ENCODE data around the gene SLC6A15.

The SLC6A15 gene

DNA sequence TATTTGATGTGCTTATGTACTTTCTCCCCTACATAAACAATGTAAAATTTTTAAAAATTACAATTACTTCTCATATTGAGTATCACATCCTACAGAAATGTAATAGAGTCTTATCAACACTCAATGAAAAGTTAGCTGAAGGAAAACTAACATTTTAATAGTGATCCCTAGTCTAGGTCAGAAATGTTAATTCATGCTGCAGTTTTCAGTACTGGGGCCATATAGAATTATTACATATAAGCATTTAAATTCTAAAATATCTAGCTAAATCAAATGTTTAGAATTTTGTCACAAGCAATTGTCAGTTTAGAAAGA lies 37.8 kb downstream of the SLC6A15 start:
- no peak for DNase-seq (ENCODE audit: low spot score)

DNA sequence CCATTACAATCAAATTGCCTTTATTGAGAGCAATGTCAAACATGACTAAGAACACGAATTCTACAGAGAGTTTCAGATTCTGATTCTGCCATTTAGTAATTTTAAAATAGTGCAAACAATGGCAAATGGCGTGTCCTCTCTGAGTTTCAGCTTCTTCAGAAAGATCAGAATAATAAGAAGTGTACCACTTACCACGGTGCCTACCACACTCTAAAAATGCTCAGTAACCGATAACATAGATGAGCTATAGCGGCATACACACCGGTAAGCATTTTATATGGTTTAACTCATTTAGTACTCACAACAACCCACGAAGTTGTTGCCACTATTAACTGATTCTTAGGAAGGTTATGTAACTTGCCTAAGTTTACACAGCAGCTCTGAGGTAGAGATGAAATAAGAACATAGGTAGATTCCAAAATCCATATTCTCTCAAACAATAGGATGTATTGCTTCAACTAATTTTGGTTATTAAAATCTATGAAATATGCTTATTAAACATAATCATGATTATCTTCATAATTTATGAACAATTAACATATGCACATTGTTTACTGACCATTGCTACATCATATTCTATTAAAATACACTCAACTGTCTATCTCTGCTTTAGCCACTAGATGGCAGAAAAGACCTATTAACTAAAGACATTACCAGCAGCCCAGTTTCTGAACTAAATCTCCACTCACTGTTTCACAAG lies 38.3 kb downstream of the SLC6A15 start:
- DNase-seq (ENCODE audit: low spot score) = peak; percentile 3

DNA sequence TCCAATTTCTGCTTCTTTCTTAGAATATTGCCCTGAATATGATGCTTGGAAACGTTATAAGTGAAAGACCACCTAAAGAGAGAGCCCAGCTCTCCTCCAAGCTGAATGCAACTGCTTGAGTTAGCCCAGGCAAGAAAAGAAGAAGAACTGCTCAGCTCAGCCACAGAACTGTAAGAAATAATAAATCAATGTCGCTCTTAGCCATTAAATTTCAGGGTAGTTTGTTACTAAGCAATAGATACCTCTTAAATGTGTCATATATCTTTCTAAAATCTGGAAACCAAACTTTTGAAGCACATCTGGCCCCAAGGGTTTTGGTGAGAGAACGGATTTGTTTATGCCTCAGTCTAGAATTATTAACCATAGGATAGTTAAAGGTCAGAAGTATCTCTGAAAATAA lies 50.4 kb downstream of the SLC6A15 start:
- no peak for DNase-seq (ENCODE audit: low spot score)

DNA sequence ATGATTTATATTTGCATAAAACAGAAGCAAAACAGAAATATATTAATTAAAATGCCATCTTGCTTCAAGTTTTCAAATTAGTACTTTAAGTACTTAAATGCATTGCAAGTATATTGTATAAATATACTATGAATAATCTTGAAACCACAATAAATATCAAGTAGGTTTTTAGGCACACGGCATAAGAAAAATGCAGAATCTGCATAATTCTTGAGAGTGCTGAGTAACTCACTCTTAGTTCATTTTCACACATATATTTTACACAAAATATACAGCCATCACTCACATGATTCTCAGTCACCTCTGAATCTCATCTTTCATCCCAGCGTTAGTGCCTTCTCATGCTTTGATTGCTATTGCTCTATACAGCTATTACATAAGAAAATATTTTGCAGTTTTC lies 51.9 kb downstream of the SLC6A15 start:
- DNase-seq (ENCODE audit: low spot score) = no peak

DNA sequence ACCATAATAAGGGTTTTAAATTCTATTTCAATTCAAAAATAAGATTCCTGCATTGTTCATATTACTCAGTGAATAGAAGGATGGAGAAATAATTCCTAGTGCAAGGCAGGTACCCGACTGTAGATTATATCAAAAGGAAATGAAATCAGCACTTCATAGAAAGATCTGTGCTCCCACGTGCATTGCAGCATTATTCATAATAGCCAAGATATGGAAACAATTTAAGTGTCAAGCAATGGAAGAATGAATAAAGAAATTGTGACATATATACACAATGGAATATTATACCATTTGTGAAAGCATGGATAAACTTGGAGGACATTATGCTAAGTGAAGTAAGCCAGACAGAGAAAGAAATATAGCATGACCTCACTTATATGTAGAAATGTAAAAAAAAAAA lies 53.8 kb downstream of the SLC6A15 start:
- no peak for DNase-seq (ENCODE audit: low spot score)

DNA sequence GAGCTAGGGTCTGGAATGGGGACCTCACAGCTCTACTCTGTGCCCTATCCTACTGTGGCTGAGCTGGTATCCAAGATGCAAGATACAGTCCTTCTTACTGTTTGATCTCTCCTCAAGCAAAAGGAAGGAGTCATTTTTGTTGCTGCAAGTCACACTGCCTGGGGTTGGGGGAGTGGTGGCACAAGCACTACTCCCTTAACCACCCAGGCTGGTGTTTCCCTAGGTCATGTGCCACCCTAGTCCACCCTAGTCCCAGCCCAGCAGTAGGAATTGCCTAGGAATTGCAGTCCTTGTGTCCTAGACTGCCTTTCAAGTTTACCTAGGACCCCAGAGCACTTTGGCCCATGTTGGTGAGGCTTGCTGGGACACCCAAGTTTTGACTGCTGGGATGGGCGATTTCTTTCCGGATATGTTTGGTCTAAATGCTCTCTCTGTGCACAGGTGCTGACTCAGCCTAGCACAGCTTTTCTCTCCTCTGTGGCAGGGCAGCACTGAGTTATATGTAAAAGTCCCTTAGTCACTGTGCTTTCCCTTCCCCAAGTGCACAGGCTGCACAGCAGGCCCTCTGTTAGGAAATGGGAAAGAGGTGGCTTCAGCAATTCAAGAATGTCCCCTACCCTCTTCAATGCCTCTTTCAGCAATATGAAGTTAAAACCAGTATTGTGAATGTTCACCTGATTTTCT lies 54.9 kb downstream of the SLC6A15 start:
- DNase-seq (ENCODE audit: low spot score) = no peak

DNA sequence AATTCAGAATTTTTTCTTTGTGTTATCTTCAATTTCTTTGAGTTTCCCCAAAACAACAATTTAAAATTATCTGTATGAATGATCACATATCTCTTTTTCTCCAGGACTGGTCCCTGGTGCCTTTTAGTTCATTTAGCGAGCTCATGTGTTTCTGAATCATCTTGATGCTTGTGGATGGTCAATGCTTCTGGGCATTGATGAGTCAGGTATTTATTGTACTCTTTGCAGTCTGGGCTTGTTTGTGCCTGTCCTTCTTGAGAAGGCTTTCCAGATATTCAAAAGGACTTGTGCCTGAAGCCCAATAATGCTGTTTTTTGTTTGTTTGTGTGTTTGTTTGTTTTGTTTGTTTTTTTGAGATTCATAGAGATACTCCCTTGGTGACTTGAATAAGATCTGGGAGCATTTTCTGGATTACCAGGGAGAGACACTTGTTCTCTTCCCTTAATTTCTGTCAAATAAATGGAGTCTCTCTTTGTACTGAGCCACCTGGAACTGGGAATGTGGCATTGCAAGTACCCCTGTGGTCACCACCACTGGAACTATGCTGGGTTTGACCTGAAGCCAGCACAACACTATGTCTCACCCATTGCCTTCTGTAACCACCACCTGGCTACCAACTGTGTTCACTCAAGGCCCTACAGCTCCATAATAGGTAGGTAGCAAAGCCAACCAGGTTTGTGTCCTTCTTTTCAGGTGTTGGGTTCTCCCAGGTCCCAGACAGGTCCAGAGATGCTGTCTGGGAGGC lies 56.3 kb downstream of the SLC6A15 start:
- DNase-seq (ENCODE audit: low spot score) = no peak

DNA sequence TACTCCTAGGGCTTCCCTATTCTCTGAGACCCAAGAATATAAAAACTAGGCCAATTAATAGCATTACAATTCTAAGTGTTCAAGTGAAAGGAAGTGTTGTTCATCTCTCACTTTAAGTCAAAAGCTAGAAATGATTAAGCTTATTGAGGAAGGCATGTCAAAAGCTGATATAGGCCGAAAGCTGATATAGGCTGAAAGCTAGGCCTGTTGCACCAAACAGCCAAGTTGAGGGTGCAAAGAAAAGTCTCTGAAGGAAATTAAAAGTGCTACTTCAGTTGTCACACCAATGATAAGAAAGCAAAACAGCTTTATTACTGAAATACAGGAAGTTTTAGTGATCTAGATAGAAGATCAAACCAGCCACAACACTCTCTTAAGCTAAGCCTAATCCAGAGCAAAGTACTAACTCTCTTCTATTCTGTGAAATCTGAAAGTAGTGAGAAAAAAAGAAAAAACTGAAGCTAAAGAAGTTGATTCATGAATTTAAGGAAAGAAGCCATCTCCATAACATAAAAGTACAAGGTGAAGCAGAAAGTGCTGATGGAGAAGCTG lies 68.9 kb downstream of the SLC6A15 start:
- DNase-seq (ENCODE audit: low spot score) = no peak

DNA sequence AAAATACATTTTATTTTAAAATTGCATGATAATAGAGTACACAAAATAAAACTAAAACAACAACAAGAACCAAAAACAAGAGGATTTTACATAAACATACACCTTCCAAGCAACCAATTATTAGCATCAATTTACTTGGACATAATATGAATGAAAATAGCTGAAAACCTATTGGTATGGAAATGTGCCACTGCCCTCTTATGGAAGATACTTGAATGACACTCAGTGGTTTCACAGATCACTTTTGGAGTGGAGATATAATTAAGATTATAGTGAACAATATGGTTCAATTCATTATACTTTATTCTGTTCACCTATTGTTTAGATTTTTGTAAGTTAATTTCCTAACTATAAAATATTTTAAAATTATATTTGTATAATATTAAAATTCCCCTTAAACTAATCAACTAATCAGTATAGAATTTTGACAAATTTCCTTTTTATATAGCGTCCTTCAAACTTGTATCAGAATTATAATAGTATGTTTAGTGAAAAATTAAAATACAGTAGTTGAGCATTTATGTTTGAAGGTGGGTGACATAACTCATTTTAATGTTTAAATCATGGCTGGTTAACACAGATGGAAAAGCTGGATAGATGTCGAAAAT lies 70.1 kb downstream of the SLC6A15 start:
- DNase-seq (ENCODE audit: low spot score) = no peak

DNA sequence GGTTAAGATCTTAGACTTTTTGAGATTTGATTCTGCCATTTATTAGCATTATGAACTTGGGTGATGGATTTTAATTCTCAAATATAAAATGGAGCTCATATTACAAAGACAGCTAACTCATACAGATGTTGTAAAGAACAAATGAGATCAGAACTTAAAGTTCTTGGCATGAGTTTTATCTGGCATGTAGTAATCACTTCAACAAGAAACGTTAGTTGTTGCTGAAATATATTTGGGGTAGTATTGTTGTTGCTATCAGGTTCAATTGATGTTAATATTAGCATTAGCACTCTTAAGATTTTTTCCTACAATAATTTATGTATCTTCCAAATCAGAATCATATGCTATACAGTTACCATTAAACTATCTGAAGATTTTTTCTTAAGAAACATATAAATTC lies 71.0 kb downstream of the SLC6A15 start:
- DNase-seq (ENCODE audit: low spot score) = no peak

DNA sequence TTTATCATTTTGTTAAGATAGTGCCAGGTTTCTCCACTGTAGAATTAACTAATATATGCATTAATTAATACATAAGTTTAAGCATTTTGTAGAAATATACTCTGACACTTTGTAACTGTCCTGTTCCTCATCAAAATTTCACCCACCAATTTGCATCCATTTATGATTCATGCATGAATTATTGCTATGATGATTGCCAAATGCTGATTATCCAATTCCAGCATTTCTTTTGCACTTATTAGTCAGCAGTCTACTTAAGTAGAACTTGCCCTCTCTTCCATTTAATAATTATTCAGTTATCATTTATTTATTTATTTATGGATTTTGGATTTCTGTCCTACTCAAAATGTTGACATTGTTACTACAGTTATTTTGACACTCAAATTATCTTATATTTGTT lies 72.2 kb downstream of the SLC6A15 start:
- DNase-seq (ENCODE audit: low spot score) = no peak

DNA sequence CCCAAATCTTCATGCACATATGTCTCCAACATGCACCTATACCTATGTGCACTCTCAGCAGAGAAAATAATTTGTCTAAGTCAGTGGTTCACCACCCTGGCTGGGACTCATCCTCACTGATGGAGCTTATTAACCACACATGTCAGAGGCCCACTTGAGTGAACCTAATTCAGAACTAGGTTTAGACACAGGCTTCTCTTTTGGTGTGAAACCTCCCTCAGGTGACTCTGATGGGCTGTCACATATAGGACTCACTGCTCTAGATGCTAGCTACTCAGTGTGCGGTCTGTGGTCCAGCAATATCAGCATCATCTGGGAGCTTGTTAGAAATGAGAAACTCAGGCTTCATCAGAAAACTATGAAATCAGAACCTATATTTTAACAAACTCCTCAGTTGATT lies 85.7 kb downstream of the SLC6A15 start:
- DNase-seq (ENCODE audit: low spot score) = no peak

DNA sequence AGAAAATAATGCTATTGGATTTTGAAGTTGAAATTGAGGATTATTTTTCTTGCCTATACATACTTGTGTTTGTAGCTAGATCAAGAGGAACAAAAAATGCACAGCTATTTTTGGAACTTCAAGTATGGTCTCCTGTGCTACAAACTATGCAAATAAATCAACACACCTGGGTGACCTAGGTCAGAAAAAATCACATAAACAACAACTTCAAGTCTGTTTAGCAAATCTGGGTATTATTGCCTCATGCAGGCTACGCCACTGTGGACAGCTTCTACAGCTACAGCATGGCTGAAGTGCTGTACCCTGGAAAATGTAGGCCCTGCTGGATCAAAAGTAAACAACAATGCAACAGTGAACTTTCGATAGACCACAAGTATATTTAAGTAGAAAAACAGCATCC lies 87.5 kb downstream of the SLC6A15 start:
- DNase-seq (ENCODE audit: low spot score) = no peak

DNA sequence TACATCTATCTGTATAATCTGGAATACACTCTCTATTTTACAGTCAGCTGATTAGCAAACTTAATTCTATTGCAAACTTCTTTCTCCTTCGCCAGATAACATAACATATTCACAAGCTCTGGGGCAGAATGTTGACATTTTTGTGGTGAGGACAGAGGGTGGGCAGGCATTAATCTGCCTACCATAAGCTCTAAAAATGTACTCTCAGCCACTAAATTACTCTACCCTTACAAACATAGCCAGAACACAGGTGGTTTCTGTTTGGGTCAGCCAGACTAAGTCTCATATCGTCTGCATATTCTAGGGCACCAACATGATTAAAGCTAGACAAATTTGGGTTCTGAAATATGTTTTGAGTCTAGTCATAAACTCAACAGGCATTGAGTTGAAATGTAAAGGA lies 90.1 kb downstream of the SLC6A15 start:
- no peak for DNase-seq (ENCODE audit: low spot score)

DNA sequence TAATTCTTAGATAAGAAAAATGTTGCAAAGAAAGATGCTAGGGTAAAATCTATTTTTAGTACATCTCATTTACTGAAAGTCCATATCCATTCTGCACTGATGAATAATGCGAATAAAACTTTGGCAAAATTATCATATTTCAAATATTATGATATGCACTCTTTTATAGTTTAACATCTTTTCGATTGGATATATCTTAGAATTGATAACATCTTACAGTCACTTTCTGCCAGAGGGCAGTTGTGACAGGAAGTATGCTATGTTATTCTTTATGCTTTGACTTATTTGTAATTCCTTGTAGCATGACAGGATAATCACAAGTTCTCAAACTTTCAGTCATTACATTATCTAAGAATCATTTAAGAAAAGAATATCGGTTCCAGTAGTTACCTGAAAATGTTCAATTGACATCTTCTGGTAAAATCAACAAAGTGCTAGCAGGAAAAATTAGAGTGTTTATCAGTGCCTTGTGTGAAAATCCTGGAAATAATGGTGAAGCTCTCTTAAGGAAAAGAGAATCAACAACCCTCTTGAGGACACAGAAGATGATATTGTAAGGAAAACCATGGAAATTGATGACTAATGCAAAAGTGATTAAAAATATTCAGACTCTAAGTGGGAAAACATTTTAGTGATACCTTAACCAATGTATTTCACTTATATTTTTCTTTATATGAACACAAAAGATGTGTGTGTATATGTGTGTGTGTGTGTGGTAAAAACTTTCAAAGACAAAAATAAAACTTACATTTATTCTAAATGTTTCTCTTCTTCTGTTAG lies 95.5 kb downstream of the SLC6A15 start:
- no peak for DNase-seq (ENCODE audit: low spot score)

DNA sequence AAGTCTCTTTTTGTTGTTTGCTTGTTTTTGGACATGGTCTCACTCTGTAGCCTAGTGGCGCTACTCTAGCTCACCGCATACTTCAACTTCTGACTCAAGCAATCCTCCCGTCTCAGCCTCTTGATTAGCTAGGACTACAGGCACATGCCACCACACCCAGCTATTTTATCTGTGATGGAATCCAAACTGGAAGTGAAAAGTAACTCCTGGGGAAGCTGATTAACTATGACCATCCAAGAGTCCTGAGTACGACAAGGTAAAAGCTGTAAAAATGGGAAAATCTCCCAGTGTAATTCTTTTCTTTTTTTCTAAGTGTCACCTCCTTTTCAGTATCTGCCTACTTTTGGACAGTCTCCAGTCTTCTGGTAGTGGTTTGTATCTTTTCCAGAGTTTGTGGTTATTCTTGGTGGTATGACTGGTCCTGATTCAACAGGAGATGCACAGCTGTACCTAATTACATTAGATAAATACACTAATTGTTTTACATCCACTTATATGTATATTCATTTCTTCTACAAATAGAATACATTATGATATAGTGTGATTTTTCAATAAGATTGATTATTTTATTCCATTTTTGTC lies 97.8 kb downstream of the SLC6A15 start:
- no peak for DNase-seq (ENCODE audit: low spot score)

DNA sequence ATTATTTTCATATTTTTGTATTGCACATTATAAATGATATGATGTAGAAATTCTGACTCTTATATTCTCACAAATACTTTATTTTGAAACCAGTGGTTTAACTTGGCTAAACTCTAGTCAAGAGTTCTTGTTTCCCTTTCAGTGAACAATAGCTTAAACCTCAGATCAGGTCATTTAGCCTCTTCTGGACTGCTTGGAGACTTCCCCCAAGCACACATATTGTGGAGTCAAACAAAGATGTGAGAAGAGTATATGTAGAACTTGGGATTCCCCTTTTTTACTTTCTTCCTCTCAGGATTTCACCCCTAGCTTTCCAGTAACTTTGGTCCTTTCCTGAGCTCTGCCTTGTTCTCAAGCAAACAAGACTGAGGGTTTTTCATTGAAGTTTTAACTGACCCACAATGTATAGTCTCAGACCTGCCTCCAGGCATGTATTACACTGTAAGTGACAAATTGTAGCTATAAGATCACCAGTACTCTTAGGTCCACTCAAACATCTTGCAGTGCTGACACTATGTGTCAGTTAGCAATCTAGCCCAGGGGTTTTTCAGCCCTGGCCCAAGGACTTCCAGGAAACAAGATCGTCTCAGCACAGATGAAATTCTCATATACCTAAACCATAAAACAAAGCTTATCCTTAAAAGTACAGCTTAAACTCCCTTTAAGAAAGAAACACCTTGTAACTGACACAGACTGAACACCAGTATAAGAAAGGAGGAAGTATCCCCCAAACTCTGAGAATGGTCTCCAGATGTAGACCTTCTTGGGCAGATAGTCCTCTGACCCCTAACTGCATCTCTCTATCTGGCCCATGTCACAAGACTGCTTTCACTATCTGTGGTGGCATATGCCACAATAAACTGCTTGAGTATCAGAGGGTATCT lies 98.6 kb downstream of the SLC6A15 start:
- no peak for DNase-seq (ENCODE audit: low spot score)

DNA sequence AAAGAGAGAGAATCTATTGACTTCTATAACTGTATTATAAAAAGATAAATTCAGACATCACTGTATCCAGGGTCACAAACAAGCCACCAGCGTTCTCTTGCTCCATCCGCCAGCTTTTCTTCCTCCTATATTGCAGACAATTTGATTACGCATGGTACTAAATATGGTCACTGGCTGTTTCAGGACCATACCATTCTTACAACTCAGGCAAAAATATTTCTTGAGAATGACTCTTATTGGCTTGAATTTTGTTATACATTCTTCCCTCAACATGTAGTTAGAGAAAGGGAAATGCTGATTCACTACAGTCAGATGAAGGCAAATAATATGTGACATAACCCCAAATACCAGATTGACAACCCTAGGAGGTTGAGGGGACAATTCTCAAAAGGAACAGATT lies 101.3 kb downstream of the SLC6A15 start:
- DNase-seq (ENCODE audit: low spot score) = no peak

DNA sequence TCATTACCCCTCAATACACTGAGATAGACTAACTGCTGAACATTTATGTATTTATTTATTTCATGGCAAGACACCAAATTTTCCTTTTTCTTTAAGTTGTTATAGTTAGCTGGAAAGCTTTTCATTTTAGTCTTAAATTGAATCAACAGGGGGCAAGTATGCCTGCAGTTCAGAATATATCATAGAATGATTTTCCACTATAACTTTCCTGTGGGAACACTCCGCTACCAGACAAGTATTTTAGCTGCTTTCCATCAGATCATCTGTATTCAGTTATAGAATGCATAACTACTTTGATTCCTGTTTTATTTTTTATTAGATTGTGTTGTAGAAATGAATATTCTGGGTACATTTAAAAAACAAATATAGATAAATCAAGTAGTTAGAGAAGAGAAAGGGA lies 102.0 kb downstream of the SLC6A15 start:
- DNase-seq (ENCODE audit: low spot score) = no peak

Data from CD4-positive, alpha-beta T cell treated with Interleukin-6 at 100 ng/mL for 8 hours (primary cell).